WTC11 (cell line): ENCODE results near the gene SCUBE1. TPM values are rescaled to one million over a fixed set of nuclear protein-coding genes. Genes with fewer than 3 reads are reported as not detected.

Experiments used
- ATAC-seq: fragments of 200-7000 bp; cut with Tn5 transposase; 2 replicates; pipeline ENCODE4 v1.10.0; 2021; ENCODE audit warnings: mild to moderate bottlenecking, moderate library complexity
- CTCF ChIA-PET: fragments of 300-600 bp; sonication (Branson Sonifier 250); formaldehyde crosslinking; loops from one replicate; lab custom pipeline; 2021; ENCODE audit warnings: antibody characterized with exemption; lab: Charles Lee
- POLR2A ChIA-PET: fragments of 350-600 bp; sonication (Branson Sonifier 250); formaldehyde crosslinking; loops from one replicate; lab custom pipeline; 2021; ENCODE audit warnings: antibody characterized with exemption; lab: Charles Lee
- DNase-seq: peaks from one replicate; pipeline ENCODE4 v3.0.0; 2021; ENCODE audit warnings: low spot score
- H3K27ac Mint-ChIP-seq: 2 replicates; pipeline ENCODE4 v1.8.0; 2021; ENCODE audit warnings: mixed read lengths
- H3K27me3 Mint-ChIP-seq: 2 replicates; pipeline ENCODE4 v1.8.0; 2021; ENCODE audit warnings: low read depth, mild to moderate bottlenecking, moderate library complexity, mixed read lengths
- H3K36me3 Mint-ChIP-seq: 2 replicates; pipeline ENCODE4 v1.8.0; 2021; ENCODE audit warnings: mixed read lengths
- H3K4me1 Mint-ChIP-seq: 2 replicates; pipeline ENCODE4 v1.8.0; 2022; ENCODE audit warnings: mixed read lengths
- H3K4me3 Mint-ChIP-seq: 2 replicates; pipeline ENCODE4 v1.8.0; 2021; ENCODE audit warnings: mild to moderate bottlenecking, moderate library complexity, mixed read lengths
- H3K9me3 Mint-ChIP-seq: 2 replicates; pipeline ENCODE4 v1.8.0; 2021; ENCODE audit warnings: mixed read lengths
- AR ChIP-seq: fragments of 250-450 bp; sonication (Bioruptor Pico); IDR thresholded peaks from 2 replicates; pipeline ENCODE4 v1.9.0; 2021; ENCODE audit warnings: mild to moderate bottlenecking
- CDX4 ChIP-seq: fragments of 250-450 bp; sonication (Bioruptor Pico); IDR thresholded peaks from 2 replicates; pipeline ENCODE4 v1.9.0; 2021; ENCODE audit warnings: moderate library complexity, mild to moderate bottlenecking, inconsistent platforms, borderline replicate concordance
- EMX1 ChIP-seq: fragments of 250-450 bp; sonication (Bioruptor Pico); IDR thresholded peaks from 2 replicates; pipeline ENCODE4 v1.8.0; 2021; ENCODE audit warnings: mild to moderate bottlenecking
- FOXP1 ChIP-seq: sonication (generic); formaldehyde crosslinking; IDR thresholded peaks from 2 replicates; pipeline ENCODE4 v1.8.0; 2022; ENCODE audit warnings: missing genetic modification reagents, mild to moderate bottlenecking, moderate library complexity, borderline replicate concordance
- GRHL2 ChIP-seq: fragments of 250-450 bp; sonication (Bioruptor Pico); IDR thresholded peaks from 2 replicates; pipeline ENCODE4 v1.8.0; 2022; ENCODE audit warnings: mild to moderate bottlenecking, moderate library complexity; ENCODE audit not compliant: insufficient replicate concordance, severe bottlenecking
- HMGA2 ChIP-seq: fragments of 250-450 bp; sonication (Bioruptor Pico); IDR thresholded peaks from 2 replicates; pipeline ENCODE4 v1.4.0; 2021; ENCODE audit warnings: mild to moderate bottlenecking, moderate library complexity
- OVOL2 ChIP-seq: fragments of 250-450 bp; sonication (Bioruptor Pico); IDR thresholded peaks from 2 replicates; pipeline ENCODE4 v1.9.0; 2021; ENCODE audit warnings: mild to moderate bottlenecking, borderline replicate concordance
- SP1 ChIP-seq: sonication (generic); formaldehyde crosslinking; conservative IDR thresholded peaks from 2 replicates; pipeline ENCODE4 v1.8.1; 2022; ENCODE audit warnings: missing genetic modification reagents
- TEAD4 ChIP-seq: sonication (generic); formaldehyde crosslinking; IDR thresholded peaks from 2 replicates; pipeline ENCODE4 v1.8.0; 2022; ENCODE audit warnings: mild to moderate bottlenecking, missing genetic modification reagents
- USF1 ChIP-seq: sonication (generic); formaldehyde crosslinking; IDR thresholded peaks from 2 replicates; pipeline ENCODE4 v1.8.0; 2022; ENCODE audit warnings: mild to moderate bottlenecking, missing genetic modification reagents
- ZBTB21 ChIP-seq: sonication (generic); formaldehyde crosslinking; IDR thresholded peaks from 2 replicates; pipeline ENCODE4 v1.8.1; 2023; ENCODE audit warnings: mild to moderate bottlenecking, missing genetic modification reagents, borderline replicate concordance
- ZBTB43 ChIP-seq: sonication (generic); formaldehyde crosslinking; IDR thresholded peaks from 2 replicates; pipeline ENCODE4 v1.8.1; 2023; ENCODE audit warnings: mild to moderate bottlenecking, missing genetic modification reagents
- ZNF263 ChIP-seq: sonication (generic); formaldehyde crosslinking; IDR thresholded peaks from 2 replicates; pipeline ENCODE4 v1.8.1; 2022; ENCODE audit warnings: low read depth, mild to moderate bottlenecking, moderate library complexity, missing genetic modification reagents
- ZSCAN18 ChIP-seq: fragments of 250-450 bp; sonication (Bioruptor Pico); IDR thresholded peaks from 2 replicates; pipeline ENCODE4 v2.1.2; 2022; ENCODE audit warnings: mild to moderate bottlenecking, moderate library complexity
- total RNA-seq: library from RNA; stranded (reverse); gene quantifications from 3 replicates; pipeline ENCODE4 v1.2.3, GENCODE V29; 2021
- TF ChIP-seq, protein P1 (sequence below): sonication (generic); formaldehyde crosslinking; conservative IDR thresholded peaks from 2 replicates; pipeline ENCODE4 v1.8.1; 2022; ENCODE audit warnings: mild to moderate bottlenecking, missing genetic modification reagents
- TF ChIP-seq, protein P2 (sequence below): sonication (generic); formaldehyde crosslinking; IDR thresholded peaks from 2 replicates; pipeline ENCODE4 v1.8.0; 2022; ENCODE audit warnings: mild to moderate bottlenecking, missing genetic modification reagents
- TF ChIP-seq, protein P3 (sequence below): sonication (generic); formaldehyde crosslinking; IDR thresholded peaks from 2 replicates; pipeline ENCODE4 v1.8.0; 2023; ENCODE audit warnings: missing genetic modification reagents, mild to moderate bottlenecking, borderline replicate concordance

Gene SCUBE1
- total RNA-seq, 1 experiment from 2014 or later = 6.9 TPM

- no peak for TF ChIP-seq EMX1 (CRISPR knock-in tag)
- TF ChIP-seq HMGA2 (CRISPR knock-in tag) = no peak
- TF ChIP-seq, protein P1, sequence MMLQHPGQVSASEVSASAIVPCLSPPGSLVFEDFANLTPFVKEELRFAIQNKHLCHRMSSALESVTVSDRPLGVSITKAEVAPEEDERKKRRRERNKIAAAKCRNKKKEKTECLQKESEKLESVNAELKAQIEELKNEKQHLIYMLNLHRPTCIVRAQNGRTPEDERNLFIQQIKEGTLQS (CRISPR knock-in tag) = no peak
- TF ChIP-seq, protein P2, sequence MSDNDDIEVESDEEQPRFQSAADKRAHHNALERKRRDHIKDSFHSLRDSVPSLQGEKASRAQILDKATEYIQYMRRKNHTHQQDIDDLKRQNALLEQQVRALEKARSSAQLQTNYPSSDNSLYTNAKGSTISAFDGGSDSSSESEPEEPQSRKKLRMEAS = no peak
- TF ChIP-seq ZNF263 (CRISPR knock-in tag) = no peak
- no peak for TF ChIP-seq SP1 (CRISPR knock-in tag)
- TF ChIP-seq GRHL2 (CRISPR knock-in tag) = no peak
Observed at GRCh38 chr22:43167001-43167589, 176.1 kb downstream of the SCUBE1 start (continued).

GRCh38 chr22:43166132-43166930, 176.8 kb downstream of the SCUBE1 start:
- ChIA-PET CTCF (no interaction called here), POLR2A (interaction anchor here (0.9 kb wide), 1 partner anchor 20 kb away, joined by 3 read pairs; no protein-coding TSS in a partner anchor)
- Mint-ChIP-seq H3K27me3 (no peaks in the 10 kb centered on the region), H3K4me3 (no peak overlapping the region), H3K4me1 (no peaks in the 10 kb centered on the region), H3K27ac (0 out of 2 replicates have a peak overlapping the region, but pooled peaks have one; percentile 60), H3K9me3 (no peaks in the 10 kb centered on the region), H3K36me3 (peaks cover 24% of the 10 kb centered on the region)
- DNase-seq (no peak), ATAC-seq (peak; percentile 19; the same call in 1 of the 2 replicates)
- no peak for TF ChIP-seq ZBTB43 (CRISPR knock-in tag)
- TF ChIP-seq, all 79 proteins: peak for 0

- ATAC-seq = no peak
- TF ChIP-seq, protein P3, sequence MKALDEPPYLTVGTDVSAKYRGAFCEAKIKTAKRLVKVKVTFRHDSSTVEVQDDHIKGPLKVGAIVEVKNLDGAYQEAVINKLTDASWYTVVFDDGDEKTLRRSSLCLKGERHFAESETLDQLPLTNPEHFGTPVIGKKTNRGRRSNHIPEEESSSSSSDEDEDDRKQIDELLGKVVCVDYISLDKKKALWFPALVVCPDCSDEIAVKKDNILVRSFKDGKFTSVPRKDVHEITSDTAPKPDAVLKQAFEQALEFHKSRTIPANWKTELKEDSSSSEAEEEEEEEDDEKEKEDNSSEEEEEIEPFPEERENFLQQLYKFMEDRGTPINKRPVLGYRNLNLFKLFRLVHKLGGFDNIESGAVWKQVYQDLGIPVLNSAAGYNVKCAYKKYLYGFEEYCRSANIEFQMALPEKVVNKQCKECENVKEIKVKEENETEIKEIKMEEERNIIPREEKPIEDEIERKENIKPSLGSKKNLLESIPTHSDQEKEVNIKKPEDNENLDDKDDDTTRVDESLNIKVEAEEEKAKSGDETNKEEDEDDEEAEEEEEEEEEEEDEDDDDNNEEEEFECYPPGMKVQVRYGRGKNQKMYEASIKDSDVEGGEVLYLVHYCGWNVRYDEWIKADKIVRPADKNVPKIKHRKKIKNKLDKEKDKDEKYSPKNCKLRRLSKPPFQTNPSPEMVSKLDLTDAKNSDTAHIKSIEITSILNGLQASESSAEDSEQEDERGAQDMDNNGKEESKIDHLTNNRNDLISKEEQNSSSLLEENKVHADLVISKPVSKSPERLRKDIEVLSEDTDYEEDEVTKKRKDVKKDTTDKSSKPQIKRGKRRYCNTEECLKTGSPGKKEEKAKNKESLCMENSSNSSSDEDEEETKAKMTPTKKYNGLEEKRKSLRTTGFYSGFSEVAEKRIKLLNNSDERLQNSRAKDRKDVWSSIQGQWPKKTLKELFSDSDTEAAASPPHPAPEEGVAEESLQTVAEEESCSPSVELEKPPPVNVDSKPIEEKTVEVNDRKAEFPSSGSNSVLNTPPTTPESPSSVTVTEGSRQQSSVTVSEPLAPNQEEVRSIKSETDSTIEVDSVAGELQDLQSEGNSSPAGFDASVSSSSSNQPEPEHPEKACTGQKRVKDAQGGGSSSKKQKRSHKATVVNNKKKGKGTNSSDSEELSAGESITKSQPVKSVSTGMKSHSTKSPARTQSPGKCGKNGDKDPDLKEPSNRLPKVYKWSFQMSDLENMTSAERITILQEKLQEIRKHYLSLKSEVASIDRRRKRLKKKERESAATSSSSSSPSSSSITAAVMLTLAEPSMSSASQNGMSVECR (CRISPR knock-in tag) = no peak
- no peak for TF ChIP-seq AR (CRISPR knock-in tag)
- no peak for TF ChIP-seq TEAD4 (CRISPR knock-in tag)
- TF ChIP-seq FOXP1 = no peak
- TF ChIP-seq CDX4 (CRISPR knock-in tag) = no peak
- no peak for TF ChIP-seq USF1 (CRISPR knock-in tag)
- no peak for TF ChIP-seq SP1 (CRISPR knock-in tag)
- TF ChIP-seq ZBTB21 (CRISPR knock-in tag) = no peak
- TF ChIP-seq OVOL2 (CRISPR knock-in tag) = no peak
- no peak for TF ChIP-seq ZSCAN18
Observed at GRCh38 chr22:43164636-43165035, 178.5 kb downstream of the SCUBE1 start.

More at GRCh38 chr22:43164636-43165035, 178.5 kb downstream of the SCUBE1 start:
- no peaks in the 10 kb centered on the region for H3K27me3 Mint-ChIP-seq
- DNase-seq = no peak
- peak overlapping the region; percentile 49; the same call in 1 of the 2 replicates for H3K27ac Mint-ChIP-seq
- no peaks in the 10 kb centered on the region for H3K4me1 Mint-ChIP-seq
- no peaks in the 10 kb centered on the region for H3K9me3 Mint-ChIP-seq
- H3K4me3 Mint-ChIP-seq = no peak overlapping the region
- H3K36me3 Mint-ChIP-seq = peaks cover 11% of the 10 kb centered on the region
- ChIA-PET POLR2A (no interaction called here), CTCF (interaction anchor here (0.8 to 1.3 kb wide), 3 partner anchors 23 to 67 kb away, joined by 3 to 5 read pairs (median 5); no protein-coding TSS in a partner anchor)
